GM12892 (cell line): ENCODE data around the gene NDC80.

Experiments
- POLR2A ChIP-seq: IDR thresholded peaks from 2 replicates; pipeline ENCODE4 v1.6.1; 2011; ENCODE audit warnings: low read depth, low read length, control low read depth
- POLR2AphosphoS5 ChIP-seq: IDR thresholded peaks from 2 replicates; pipeline ENCODE4 v1.6.1; 2011; ENCODE audit warnings: low read depth, low read length, control low read depth

- TF ChIP-seq POLR2AphosphoS5 (no peak), POLR2A (no peak)
These were observed 70.3 kb downstream of the NDC80 start for GRCh38 chr18:2641638-2642037.
